Peyer's patch (tissue), 4 donors: Measurements from ENCODE around the gene GSTP1.

Experiments
- POLR2A ChIP-seq, 2 donors: fragments of 450-650 bp; IDR thresholded peaks; one replicate each; pipeline ENCODE4 v1.5.1; 2017; ENCODE audit warnings: antibody characterized with exemption in 2 of 2, mild to moderate bottlenecking in 2 of 2, moderate library complexity in 2 of 2
- TF ChIP-seq, protein P1 (sequence below), 6 experiments: fragments of 450-650 bp in 4 of 6; fragments of 200-600 bp in 2 of 6; sonication (generic) in 1 of 6; IDR thresholded peaks; one replicate each; pipeline ENCODE4 v1.5.1; 2017 to 2019; ENCODE audit warnings: antibody characterized with exemption in 6 of 6, mild to moderate bottlenecking in 3 of 6, moderate library complexity in 1 of 6

DNA sequence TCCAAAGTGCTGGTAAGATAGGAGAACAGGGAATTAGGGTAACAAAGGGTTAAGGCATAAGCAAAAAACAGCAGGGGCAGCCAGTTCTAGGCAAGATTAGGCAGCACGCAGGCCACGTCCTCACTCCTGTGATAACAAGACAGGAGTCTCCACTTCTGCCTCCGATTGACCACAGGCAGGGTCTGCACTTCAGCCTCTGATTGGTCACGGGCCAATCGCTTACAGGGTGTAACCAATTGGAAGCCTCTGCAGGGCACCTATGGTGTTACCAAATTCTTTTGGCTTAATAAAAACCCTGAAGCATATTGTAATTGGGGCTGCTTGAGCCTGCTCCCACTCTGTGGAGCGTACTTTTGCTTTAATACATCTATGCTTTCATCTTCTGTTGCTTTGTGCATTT, 12.2 kb upstream of the GSTP1 start:
- TF ChIP-seq, protein P1, sequence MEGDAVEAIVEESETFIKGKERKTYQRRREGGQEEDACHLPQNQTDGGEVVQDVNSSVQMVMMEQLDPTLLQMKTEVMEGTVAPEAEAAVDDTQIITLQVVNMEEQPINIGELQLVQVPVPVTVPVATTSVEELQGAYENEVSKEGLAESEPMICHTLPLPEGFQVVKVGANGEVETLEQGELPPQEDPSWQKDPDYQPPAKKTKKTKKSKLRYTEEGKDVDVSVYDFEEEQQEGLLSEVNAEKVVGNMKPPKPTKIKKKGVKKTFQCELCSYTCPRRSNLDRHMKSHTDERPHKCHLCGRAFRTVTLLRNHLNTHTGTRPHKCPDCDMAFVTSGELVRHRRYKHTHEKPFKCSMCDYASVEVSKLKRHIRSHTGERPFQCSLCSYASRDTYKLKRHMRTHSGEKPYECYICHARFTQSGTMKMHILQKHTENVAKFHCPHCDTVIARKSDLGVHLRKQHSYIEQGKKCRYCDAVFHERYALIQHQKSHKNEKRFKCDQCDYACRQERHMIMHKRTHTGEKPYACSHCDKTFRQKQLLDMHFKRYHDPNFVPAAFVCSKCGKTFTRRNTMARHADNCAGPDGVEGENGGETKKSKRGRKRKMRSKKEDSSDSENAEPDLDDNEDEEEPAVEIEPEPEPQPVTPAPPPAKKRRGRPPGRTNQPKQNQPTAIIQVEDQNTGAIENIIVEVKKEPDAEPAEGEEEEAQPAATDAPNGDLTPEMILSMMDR (IDR thresholded peaks at IDR 0.05) = no peak
- no peak for TF ChIP-seq POLR2A (IDR thresholded peaks at IDR 0.05)
